GM10847 (cell line): Measurements from ENCODE around the gene TXNRD2.

Experiments used
- POLR2A ChIP-seq: IDR thresholded peaks from 2 replicates; pipeline ENCODE4 v1.6.1; 2011; ENCODE audit not compliant: insufficient read length; ENCODE audit errors: extremely low read depth

The TXNRD2 gene

DNA sequence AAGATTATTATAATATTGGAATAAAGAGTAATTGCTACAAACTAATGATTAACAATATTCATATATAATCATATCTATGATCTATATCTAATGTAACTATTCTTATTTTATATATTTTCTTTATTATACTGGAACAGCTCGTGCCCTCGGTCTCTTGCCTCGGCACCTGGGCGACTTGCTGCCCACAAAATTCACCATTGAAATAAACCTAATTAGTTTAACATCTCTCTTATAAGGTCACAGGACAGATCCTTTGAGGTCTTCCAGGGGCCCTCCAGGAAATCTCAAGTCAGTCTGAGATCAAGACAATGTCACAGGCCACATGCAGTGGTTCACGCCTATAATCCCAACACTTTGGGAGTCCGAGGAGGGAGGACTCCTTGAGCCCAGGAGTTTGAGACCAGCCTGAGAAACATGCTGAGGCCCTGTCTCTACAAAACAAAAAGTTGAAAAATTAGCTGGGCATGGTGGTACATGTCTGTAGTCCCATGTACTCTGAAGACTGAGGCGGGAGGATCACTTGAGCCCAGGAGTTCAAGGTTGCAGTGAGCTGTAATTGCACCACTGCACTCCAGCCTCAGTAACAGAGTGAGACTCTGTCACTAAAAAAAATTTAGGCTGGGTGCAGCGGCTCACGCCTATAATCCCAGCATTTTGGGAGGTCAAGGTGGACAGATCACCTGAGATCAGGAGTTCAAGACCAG lies 6.6 kb upstream of the TXNRD2 start:
- no peak for TF ChIP-seq POLR2A

GRCh38 chr22:19943082-19944026 lies 1.7 kb upstream of the TXNRD2 start:
- no peak for TF ChIP-seq POLR2A

- TF ChIP-seq POLR2A: no peak
Observed at GRCh38 chr22:19942157-19943081, 801 bp upstream of the TXNRD2 start.

GRCh38 chr22:19940536-19941364 lies 868 bp downstream of the TXNRD2 start:
- no peak for TF ChIP-seq POLR2A

- TF ChIP-seq POLR2A: no peak
Observed at GRCh38 chr22:19937616-19938473, 3.8 kb downstream of the TXNRD2 start.

DNA sequence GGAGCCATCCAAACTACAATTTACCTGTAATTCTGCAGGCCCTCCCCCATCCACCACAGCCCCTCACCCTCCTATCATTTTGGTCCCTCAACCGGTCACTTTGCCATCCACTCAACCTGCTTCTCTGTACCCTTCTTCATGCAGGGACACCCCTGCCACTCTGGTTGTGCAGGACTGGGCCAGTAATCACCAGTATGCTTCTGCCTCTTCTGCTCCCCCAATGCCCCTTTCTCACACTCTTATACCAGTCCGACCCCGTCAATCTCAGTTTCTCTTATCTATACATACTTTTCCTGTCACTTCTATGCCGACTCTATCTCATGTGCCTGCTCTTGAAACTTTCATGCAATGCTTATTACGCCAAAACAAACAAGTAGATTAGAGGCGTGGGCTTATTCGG lies 5.1 kb downstream of the TXNRD2 start:
- no peak for TF ChIP-seq POLR2A

- no peak for TF ChIP-seq POLR2A
Observed at GRCh38 chr22:19933341-19934241, 8.0 kb downstream of the TXNRD2 start.

- TF ChIP-seq POLR2A: no peak
Observed at GRCh38 chr22:19932367-19933206, 9.0 kb downstream of the TXNRD2 start.

DNA sequence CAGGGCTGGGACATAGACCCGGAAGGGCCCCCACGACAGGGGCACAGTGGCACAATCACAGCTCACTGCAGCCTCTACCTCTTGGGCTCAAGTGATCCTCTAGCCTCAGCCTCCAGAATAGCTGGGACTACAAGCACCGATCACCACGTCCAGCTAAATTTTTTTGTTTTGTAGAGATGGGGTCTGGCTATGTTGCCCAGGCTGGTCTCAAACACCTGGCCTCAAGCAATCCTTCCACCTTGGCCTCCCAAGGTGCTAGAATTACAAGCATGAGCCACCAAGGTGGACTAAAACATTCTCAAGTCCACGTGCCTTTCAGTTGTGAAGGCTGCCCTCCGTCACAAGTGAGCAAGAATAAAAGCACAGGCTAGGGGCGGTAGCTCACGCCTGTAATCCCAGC lies 10.1 kb downstream of the TXNRD2 start:
- no peak for TF ChIP-seq POLR2A

DNA sequence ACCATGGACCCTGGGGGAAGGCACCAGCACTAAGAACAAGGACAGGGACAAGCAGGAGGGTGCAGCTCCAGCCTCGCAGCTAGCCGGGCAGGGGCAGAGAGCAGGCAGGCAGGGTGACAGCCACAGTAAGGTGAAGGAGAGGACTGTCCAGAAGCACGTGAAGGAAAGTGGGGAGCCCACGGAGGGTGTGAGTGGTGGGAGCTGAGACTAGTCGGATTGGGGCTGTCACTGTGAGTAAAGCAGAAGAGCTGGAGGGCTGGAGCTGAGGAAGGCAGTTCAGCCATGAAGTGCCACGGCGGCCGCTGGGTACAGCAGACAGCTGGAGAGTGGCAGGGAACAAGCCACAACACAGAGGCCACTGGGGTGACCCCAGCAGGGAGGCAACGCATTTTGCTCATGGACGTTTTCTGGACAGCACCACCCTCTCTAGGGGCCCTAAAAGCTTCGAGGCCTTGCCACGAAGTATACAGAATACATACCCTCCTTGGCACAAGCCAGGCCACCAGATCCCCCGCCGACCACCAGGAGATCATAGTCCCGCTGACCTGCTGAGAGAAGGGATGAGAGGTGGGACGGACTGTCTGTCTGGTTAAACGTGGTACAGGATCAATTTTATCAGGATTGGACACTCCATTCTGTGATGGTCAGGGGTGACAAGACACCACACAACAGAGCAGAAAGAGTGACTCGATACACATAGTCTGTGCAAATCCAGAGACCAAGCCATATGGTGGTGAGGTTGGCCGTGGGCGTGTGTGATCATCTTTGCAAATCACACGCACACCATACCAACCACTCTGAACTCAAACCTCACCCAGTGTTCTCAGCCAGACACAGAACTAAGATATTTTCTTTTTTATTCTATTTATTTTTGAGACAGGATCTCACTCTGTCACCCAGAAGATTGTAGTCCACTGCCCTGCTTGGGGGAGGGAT lies 10.8 kb downstream of the TXNRD2 start:
- TF ChIP-seq POLR2A: no peak
